ENCODE measurements around the gene STARD8.
"Not testable (repeated sequence)": the region's sequence is repeated elsewhere in the genome, so short reads cannot be mapped to it uniquely, and the experiment has no call there.

Gene STARD8, protein sequence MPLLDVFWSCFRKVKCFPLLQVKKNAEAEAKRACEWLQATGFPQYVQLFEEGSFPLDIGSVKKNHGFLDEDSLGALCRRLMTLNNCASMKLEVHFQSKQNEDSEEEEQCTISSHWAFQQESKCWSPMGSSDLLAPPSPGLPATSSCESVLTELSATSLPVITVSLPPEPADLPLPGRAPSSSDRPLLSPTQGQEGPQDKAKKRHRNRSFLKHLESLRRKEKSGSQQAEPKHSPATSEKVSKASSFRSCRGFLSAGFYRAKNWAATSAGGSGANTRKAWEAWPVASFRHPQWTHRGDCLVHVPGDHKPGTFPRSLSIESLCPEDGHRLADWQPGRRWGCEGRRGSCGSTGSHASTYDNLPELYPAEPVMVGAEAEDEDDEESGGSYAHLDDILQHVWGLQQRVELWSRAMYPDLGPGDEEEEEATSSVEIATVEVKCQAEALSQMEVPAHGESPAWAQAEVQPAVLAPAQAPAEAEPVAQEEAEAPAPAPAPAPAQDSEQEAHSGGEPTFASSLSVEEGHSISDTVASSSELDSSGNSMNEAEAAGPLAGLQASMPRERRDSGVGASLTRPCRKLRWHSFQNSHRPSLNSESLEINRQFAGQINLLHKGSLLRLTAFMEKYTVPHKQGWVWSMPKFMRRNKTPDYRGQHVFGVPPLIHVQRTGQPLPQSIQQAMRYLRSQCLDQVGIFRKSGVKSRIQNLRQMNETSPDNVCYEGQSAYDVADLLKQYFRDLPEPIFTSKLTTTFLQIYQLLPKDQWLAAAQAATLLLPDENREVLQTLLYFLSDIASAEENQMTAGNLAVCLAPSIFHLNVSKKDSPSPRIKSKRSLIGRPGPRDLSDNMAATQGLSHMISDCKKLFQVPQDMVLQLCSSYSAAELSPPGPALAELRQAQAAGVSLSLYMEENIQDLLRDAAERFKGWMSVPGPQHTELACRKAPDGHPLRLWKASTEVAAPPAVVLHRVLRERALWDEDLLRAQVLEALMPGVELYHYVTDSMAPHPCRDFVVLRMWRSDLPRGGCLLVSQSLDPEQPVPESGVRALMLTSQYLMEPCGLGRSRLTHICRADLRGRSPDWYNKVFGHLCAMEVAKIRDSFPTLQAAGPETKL

DNA sequence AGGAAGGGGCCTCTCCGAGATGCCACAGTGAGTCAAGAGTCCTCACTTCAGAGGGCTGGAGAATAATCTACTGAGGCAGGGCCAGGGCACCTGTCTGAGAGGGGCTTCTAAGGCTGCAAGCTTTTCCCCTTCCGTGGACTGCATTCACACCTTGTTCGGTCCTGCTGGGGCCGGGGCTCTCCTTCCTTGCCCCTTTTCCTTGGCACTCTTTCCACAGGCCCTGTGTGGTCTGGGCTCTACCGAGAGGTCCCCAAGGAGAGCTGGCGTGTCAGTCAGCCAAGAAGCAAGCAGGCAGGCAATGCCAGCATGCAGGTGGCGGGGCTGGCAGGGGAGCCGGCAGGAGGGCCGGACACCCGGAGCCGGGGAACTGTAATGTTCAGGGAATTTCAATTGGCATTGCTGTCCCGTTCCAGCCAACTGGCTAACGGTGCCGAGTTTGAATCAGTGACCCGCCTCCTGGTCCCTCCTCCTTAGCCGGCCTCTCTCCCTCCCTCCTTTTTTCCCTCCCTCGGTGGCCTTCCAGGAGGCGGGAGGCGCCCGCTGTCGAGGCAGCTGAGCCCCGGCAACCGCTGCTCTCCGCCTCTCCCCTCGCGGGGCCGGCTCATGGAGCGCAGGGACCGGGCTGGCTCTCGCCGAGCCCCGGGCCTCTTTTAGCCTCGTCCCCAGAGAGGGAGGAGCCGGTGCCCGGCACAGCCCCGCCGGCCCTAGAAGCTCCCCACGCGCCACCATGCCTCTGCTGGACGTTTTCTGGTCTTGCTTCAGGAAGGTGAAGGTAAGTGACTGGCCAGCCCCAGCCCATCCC lies at the start of gene STARD8:
TSS of gene STARD8 (plus strand) at position 511 of the 802 bp plus-strand sequence. CDS start at position 728, 217 bp downstream.
- no peak for DNase-seq (ENCODE audit: low spot score)

DNA sequence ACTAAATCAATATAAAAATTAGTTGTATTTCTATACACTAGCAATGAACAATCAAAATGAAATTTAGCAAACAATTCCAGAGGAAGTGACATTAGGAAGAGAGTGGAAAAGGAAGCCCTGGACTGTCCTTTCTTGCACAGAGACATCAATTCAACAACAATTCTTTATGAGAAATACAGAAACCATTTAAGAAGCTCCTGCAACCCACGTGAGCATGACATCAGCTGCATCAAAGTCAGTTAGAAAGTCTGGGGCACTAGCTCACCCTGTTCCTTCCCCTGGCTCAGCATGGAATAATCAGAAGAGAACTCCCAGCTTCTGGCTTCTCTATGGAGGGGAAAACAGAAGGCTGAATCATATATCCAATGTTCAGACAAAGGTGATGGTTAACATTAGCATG lies 48.6 kb upstream of the STARD8 start:
- no peak for DNase-seq (ENCODE audit: low spot score)

DNA sequence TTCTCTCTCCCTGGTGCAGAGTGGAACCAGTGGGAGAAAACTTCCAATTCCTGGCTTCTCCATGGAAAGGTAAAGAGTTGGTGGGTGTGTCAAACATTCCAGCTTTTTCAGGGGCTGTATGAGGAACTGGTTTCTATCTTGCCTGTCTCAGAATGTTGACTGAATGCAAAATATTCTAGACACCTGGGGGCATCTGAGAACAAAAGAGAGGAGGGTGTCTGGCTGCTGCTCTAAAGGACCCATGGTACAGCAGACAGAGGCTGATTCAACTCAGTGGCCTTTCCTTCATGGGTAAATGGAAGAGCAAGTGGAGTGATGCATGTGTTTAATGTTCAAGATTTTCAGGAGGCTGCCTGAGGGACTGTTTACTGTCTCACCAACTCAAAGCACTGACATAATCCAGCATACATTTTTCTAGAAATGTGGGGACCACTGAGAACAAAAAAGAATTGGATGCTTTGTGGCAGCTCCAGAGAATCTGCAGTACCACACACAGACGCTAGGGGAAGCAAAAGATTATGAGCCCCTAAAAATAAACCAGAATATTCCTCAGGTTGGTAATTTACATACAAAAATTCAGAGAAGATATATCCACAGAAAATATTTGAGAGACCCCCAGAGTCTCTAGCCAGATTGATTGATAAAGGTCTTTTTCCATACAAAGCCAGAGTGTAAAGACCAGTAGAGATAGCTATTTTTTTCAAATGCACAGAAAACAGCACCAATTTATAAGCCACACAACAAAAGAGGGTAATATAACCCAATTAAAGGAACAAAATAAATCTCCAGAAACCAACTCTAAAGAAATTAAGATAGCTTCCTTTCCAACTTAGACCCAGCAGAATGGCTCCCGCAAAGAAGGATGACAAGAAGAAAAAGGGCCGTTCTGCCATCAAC lies 48.0 kb upstream of the STARD8 start:
- no peak for DNase-seq (ENCODE audit: low spot score)

DNA sequence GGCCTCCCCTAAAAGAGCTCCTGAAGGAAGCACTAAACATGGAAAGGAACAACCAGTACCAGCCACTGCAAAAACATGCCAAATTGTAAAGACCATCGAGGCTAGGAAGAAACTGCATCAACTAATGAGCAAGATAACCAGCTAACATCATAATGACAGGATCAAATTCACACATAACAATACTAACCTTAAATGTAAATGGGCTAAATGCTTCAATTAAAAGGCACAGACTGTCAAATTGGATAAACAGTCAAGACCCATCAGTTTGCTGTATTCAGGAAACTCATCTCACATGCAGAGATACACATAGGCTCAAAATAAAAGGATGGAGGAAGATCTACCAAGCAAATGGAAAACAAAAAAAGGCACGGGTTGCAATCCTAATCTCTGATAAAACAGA lies 43.2 kb upstream of the STARD8 start:
- DNase-seq (ENCODE audit: low spot score) = not testable (repeated sequence)

DNA sequence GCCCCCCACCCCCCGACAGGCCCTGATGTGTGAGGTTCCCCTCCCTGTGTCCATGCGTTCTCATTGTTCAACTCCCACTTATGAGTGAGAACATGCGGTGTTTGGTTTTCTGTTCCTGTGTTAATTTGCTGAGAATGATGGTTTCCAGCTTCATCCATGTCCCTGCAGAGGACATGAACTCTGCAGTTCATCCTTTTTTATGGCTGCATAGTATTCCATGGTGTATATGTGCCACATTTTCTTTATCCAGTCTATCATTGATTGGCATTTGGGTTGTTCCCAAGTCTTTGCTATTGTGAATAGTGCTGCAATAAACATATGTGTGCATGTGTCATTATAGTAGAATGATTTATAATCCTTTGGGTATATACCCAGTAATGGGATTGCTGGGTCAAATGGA lies 32.7 kb upstream of the STARD8 start:
- not testable (repeated sequence) for DNase-seq (ENCODE audit: low spot score)

DNA sequence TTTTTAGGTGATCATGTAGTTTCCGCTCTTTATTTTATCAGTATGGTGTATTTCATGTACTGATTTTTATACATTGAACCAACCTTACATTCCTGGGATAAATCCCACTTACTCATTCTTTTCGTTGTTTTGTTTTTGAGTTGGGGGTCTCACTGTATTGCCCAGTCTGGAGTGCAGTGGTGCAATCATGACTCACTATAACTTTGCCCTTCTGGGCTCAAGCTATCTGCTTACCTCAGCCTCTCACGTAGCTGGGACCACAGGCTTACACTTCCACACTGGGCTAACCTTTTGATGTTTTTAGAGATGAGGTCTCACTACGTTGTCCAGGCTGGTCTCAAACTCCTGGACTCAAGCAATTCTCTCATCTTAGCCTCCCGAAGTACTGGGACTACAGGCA lies 19.5 kb upstream of the STARD8 start:
- DNase-seq (ENCODE audit: low spot score) = no peak

DNA sequence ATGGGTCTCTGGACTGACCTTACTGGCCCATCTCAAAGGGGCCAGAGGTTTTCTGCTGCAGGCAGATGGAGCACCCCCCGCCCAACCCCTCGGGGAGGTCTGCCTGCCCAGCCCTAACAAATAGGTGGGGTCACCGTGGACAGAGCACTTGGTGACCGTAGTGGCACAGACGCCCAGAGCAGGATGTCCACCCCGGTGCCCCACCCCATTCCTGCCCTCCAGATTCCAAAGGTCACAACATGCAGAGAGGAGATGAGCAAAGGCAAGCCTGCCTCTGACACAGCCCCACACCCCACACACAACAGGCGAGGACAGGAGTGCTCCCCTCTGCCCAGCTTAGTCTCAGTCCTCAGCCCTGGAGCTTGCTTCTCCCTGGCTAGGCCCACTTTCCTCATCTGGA lies 17.5 kb upstream of the STARD8 start:
- DNase-seq (ENCODE audit: low spot score) = not testable (repeated sequence)

DNA sequence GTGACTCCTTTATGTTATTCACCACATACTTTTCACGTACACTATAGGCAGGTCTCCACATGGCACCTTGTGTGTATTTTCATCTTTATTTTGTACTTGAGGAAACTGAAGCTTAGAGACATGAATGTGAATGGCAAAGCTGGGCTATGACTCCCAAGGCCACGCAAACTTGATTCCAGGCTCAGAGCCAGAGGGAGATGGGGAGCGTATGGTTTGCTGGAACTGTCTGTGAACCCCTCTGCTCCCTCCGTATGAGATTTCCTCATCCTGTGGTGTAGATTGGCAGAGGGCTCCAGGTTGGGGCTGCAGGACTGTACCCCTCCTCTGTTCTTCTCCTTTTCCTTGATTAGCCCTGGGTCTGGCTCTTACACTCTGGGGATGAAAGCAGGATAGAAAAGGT lies 16.1 kb upstream of the STARD8 start:
- DNase-seq (ENCODE audit: low spot score) = no peak

DNA sequence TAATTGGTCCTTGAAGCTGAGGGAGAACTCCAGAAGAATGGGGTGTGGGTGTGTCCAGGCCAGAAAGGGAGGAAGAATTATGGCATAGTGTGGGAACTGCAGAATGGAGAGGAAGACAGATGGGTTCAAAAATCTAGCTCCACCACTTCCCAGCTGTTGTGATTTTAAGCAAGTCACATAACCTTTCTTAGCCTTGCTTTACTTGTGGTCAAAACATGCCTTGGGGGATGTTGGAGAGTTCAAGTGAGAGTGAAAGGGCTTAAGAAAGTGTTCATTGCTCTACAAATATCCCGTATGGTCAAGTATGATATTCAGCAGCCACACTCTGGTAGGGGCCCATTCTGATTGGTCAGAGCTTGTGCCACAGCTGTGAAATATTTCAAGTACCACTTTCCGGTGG lies 15.0 kb upstream of the STARD8 start:
- no peak for DNase-seq (ENCODE audit: low spot score)

DNA sequence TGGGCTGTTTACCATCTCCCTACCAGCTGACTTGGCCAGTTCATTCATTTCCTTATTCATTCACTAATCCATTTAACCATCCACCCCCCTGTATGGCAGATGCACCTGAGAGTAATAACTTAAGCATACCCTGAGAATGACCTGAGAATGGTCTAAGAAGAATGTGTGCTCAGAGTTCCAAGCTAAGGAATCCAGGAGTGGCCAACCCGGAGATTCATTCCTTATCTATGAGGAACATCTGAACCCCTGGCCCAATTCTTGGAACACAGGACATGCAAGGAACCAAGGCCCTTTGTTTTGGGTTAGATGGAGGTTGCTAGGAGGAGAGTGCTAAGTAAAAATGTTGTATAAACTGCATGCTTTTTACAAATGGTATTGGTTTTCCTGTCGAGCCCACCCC lies 13.5 kb upstream of the STARD8 start:
- DNase-seq (ENCODE audit: low spot score) = no peak

DNA sequence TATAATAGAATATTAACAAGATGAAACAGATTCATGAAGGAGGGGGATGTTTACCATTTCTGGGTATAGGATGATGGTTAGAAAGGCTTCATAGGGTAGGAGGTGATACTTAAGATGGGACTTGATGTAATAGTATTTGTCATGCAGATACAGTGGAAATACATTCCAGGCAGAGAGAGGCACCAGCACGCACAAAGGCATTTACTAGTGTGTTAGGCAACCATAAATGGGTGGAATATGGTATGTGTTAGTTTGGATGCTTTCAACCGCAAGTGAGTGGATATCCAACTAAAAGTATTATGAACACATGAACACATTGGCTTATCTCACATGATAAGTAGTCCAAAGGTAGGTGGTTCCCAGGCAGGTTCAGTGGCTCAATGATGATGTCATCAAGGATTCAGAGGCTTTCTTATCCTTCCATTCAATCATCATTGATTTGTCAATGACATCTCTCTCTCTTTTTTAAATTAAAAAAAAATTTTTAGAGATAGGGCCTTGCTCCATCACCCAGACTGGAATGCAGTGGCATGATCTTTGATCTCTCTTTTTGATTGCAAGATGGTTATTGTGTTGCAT lies 12.7 kb upstream of the STARD8 start:
- no peak for DNase-seq (ENCODE audit: low spot score)

DNA sequence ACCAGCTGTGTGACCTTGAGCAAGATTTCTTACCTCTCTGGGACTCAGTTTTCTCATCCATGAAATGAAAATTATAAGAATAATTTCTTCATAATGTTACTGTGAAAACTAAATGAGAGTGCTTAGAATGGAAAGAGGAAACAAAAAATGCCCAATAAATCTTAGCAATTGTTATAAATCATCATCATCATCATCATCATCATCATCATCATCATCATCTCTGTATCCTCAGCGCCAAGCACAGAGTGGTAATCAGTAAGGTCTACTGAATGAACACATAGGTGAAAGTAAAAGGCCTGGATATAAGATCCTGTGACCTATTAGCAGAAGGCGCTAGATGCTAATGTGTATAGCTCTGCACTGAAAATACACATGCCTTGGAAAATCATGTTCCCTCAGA lies 6.8 kb upstream of the STARD8 start:
- no peak for DNase-seq (ENCODE audit: low spot score)

DNA sequence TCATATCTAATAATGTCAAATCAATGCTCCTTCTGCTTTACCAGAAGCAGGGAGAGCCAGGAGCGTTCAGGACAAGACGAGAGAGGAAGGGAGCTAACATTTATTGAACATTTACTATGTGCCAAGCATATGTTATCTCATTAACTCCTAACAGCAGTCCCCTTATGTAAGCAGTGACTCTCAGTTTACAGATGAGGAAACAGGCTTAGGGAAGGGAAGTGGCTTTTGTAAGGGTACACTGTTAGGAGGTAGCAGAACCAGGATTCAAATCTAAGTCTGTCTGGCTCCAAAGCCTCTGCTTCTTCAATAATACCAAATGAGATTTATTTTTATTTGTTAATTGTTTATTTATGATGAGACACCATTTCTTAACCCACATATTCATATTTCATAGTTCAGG lies 2.6 kb upstream of the STARD8 start:
- DNase-seq (ENCODE audit: low spot score) = no peak

DNA sequence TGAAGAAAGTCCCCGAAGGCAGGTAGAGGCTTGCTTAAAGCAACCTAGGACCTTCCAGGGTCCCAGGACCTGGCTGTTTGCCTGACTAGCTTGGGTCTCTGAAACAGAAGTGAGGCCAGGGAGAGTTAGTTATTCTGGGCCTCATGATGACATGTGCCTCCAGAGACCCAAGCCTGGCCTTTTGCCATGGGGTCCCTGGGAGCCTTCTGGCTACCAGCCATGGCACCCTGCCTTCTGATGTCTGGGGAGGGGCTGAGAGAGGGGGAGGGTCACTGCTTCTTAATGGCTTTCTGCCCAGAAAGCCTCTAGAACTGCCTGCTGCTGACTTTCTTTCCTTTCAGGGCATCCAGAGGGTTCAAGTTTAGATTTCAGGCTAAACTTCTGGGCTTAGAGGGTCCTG lies 1.0 kb upstream of the STARD8 start:
- DNase-seq (ENCODE audit: low spot score) = no peak

DNA sequence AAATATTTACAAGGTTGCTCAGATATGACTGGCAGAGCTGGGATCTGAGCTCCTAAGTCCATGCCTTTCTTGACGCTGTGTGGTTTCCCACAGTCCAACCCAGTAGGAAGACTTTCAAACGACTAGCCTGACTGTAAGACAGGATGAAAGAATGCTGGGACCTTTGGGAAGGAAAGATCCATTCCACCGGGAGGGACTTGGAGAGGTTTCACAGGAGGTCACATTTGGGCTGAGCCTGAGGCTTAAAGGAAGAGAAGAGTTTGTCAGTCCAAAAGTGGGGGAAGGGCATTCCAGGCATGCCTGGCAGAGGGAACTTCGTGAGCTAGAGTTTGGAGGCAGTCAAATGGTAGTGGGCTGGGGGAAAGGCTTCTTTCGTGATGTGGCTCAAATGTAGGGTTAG lies 1.5 kb downstream of the STARD8 start:
- DNase-seq (ENCODE audit: low spot score) = no peak

DNA sequence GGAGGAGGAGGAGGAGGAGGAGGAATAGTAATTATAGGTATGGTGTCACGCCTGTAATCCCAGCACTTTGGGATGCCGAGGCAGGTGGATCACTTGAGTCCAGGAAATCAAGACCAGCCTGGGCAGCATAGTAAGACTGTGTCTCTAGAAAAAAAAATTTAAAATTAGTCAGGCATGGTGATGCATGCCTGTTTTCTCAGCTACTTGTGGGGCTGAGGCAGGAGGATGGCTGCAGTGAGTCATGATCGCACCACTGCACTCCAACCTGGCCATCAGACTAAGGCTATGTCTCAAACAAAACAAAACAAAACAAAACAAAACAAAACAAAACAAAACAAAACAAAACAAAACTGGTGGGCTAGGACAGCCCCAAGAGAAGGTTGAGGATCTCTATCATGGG lies 3.0 kb downstream of the STARD8 start:
- no peak for DNase-seq (ENCODE audit: low spot score)

DNA sequence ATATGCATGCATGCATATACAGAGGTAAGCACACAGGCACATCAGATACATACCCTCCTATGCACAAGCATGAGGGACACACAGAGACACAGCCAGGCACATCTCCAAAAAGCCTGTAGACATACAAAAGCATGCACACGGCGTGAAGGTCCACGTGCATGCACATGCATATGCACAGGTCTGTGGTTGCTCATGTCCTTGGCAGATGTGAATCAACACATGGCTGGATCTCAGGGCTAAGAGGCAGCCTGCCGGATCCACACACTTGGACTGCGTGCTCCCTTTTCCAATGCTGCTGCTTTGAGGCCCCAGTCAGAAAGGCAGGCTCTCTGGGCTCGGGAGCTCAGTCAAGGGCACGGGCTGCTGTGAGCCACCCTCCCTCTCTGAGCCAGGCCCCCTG lies 3.6 kb downstream of the STARD8 start:
- no peak for DNase-seq (ENCODE audit: low spot score)

DNA sequence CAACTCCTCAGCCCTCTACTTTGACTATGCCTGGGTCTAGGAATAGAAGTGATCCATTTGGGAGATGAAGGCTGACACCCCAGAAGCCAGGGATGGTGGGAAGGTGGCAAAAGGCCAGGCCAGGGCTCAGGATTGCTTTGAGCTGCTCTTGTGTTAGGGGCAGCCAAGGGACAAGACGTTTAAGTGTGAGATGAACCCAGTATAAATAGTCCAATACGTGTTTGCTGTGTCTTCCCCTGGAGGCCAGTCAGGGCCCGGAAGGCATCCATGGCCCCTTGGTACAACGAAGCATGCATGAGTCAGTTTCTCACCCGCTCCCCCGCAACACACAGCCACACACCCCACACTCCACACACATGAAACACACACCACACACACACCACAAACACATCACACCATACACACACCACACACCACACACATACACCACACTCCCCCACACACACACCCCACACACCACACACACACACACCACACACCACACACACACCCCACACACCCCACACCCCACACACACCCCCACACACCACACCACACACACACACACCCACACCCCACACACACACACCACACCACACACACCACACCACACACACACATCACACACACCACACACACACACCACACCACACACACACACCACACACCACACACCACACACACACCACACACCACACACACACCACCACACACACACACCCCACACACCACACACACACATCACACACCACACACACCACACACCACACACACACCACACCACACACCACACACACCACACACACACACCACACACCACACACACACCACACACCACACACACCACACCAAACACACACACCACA lies 5.1 kb downstream of the STARD8 start:
- DNase-seq (ENCODE audit: low spot score) = no peak

DNA sequence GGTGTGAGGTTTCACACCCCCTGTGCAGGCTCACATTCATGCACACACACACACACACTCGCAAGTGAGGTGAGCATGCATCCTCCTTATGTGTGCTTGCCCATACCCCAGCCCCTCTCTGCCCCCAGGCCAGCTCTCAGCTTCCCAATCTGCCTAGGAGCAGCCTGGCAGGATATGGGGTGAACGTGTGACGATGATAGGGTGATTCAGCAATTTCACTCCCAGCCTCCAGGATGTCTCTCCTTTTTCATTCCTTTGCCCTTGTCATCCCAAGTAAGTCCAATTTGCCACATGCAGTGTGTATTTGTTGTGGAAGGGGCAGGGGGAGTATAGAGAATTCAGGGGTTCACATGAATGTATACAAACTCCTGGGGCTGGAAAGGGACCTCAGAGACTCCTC lies 7.2 kb downstream of the STARD8 start:
- DNase-seq (ENCODE audit: low spot score) = no peak

DNA sequence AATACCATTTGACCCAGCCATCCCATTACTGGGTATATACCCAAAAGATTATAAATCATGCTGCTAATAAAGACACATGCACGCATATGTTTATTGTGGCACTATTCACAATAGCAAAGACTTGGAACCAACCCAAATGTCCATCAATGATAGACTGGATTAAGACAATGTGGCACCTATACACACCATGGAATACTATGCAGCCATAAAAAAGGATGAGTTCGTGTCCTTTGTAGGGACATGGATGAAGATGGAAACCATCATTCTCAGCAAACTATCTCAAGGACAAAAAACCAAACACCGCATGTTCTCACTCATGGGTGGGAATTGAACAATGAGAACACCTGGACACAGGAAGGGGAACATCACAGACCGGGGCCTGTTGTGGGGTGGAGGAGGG lies 9.0 kb downstream of the STARD8 start:
- DNase-seq (ENCODE audit: low spot score) = not testable (repeated sequence)

Data from CD4-positive, alpha-beta T cell treated with Interleukin-2 at 100 ng/mL for 4 hours (primary cell).